H1 (cell line): ENCODE data around the gene IFI44L. TPM values are rescaled to one million over a fixed set of nuclear protein-coding genes. Genes with fewer than 3 reads are reported as not detected.

Experiments
- polyA plus RNA-seq, 7 experiments: library from polyadenylated mRNA; depleted of rRNA in 3 of 7; stranded (reverse) in 5 of 7; unstranded in 2 of 7; fragments of >200 nt in 5 of 7; fragments of 200-250 nt in 2 of 7; gene quantifications; 1 replicate in 5 of 7; 2 replicates in 1 of 7; 4 replicates in 1 of 7; pipeline versions ENCODE4 v1.2.1 to v1.2.3, GENCODE V29; 2011 to 2013; ENCODE audit warnings: missing spikeins in 2 of 7, mixed read lengths in 2 of 7
- total RNA-seq: library from RNA; stranded (reverse); fragmentation: NEBNext Ultra II Directional; extraction: Animal tissue kit (Norgen Biotek cat#: 25700); gene quantifications from 2 replicates; pipeline ENCODE4 v1.2.1, GENCODE V29; 2021
- TF ChIP-seq, protein P1 (sequence below): fragments of 300-600 bp; sonication (generic); IDR thresholded peaks from 2 replicates; pipeline ENCODE4 v1.7.1; 2012; ENCODE audit warnings: low read length, moderate library complexity, mild to moderate bottlenecking, inconsistent platforms; ENCODE audit not compliant: insufficient replicate concordance

Gene IFI44L
- total and polyA plus RNA-seq, 2 of the 8 experiments (the other 6 are each of a cell fraction or from before 2014, with no cell fraction given), result not detected

DNA sequence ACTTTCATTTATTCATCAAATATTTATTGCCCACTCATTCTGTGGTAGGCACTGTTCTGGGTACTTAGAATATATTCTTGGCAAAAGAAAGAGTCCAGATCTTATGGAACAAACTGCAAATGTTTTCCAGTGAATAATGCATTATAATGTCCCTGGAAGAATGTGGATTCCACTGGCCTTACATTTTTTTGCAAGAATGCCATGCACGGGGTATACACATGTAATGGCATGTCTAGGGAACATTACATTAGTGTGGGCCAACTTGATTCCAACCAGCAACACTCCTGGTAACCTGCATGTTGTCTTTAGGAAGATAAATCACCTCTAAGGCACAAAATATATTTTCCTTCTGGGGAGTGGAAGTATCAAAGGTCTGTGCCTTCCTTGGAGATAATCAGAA lies 33.0 kb upstream of the IFI44L start (continued):
- TF ChIP-seq, protein P1, sequence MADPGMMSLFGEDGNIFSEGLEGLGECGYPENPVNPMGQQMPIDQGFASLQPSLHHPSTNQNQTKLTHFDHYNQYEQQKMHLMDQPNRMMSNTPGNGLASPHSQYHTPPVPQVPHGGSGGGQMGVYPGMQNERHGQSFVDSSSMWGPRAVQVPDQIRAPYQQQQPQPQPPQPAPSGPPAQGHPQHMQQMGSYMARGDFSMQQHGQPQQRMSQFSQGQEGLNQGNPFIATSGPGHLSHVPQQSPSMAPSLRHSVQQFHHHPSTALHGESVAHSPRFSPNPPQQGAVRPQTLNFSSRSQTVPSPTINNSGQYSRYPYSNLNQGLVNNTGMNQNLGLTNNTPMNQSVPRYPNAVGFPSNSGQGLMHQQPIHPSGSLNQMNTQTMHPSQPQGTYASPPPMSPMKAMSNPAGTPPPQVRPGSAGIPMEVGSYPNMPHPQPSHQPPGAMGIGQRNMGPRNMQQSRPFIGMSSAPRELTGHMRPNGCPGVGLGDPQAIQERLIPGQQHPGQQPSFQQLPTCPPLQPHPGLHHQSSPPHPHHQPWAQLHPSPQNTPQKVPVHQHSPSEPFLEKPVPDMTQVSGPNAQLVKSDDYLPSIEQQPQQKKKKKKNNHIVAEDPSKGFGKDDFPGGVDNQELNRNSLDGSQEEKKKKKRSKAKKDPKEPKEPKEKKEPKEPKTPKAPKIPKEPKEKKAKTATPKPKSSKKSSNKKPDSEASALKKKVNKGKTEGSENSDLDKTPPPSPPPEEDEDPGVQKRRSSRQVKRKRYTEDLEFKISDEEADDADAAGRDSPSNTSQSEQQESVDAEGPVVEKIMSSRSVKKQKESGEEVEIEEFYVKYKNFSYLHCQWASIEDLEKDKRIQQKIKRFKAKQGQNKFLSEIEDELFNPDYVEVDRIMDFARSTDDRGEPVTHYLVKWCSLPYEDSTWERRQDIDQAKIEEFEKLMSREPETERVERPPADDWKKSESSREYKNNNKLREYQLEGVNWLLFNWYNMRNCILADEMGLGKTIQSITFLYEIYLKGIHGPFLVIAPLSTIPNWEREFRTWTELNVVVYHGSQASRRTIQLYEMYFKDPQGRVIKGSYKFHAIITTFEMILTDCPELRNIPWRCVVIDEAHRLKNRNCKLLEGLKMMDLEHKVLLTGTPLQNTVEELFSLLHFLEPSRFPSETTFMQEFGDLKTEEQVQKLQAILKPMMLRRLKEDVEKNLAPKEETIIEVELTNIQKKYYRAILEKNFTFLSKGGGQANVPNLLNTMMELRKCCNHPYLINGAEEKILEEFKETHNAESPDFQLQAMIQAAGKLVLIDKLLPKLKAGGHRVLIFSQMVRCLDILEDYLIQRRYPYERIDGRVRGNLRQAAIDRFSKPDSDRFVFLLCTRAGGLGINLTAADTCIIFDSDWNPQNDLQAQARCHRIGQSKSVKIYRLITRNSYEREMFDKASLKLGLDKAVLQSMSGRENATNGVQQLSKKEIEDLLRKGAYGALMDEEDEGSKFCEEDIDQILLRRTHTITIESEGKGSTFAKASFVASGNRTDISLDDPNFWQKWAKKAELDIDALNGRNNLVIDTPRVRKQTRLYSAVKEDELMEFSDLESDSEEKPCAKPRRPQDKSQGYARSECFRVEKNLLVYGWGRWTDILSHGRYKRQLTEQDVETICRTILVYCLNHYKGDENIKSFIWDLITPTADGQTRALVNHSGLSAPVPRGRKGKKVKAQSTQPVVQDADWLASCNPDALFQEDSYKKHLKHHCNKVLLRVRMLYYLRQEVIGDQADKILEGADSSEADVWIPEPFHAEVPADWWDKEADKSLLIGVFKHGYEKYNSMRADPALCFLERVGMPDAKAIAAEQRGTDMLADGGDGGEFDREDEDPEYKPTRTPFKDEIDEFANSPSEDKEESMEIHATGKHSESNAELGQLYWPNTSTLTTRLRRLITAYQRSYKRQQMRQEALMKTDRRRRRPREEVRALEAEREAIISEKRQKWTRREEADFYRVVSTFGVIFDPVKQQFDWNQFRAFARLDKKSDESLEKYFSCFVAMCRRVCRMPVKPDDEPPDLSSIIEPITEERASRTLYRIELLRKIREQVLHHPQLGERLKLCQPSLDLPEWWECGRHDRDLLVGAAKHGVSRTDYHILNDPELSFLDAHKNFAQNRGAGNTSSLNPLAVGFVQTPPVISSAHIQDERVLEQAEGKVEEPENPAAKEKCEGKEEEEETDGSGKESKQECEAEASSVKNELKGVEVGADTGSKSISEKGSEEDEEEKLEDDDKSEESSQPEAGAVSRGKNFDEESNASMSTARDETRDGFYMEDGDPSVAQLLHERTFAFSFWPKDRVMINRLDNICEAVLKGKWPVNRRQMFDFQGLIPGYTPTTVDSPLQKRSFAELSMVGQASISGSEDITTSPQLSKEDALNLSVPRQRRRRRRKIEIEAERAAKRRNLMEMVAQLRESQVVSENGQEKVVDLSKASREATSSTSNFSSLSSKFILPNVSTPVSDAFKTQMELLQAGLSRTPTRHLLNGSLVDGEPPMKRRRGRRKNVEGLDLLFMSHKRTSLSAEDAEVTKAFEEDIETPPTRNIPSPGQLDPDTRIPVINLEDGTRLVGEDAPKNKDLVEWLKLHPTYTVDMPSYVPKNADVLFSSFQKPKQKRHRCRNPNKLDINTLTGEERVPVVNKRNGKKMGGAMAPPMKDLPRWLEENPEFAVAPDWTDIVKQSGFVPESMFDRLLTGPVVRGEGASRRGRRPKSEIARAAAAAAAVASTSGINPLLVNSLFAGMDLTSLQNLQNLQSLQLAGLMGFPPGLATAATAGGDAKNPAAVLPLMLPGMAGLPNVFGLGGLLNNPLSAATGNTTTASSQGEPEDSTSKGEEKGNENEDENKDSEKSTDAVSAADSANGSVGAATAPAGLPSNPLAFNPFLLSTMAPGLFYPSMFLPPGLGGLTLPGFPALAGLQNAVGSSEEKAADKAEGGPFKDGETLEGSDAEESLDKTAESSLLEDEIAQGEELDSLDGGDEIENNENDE, result no peak
- TF ChIP-seq, all 59 proteins: peak for 0
